ENCODE results near the gene NT5DC4.
"Not testable (repeated sequence)": the region's sequence is repeated elsewhere in the genome, so short reads cannot be mapped to it uniquely, and the experiment has no call there.

Gene NT5DC4

GRCh38 chr2:112701052-112701451 lies 19.8 kb upstream of the NT5DC4 start:
- no peak for DNase-seq

- no peak for DNase-seq
Measured at GRCh38 chr2:112703684-112704083, 17.1 kb upstream of the NT5DC4 start.

- DNase-seq = no peak
Measured at GRCh38 chr2:112705575-112705974, 15.2 kb upstream of the NT5DC4 start.

- no peak for DNase-seq
Measured at GRCh38 chr2:112706170-112706664, 14.6 kb upstream of the NT5DC4 start.

GRCh38 chr2:112706947-112707346 lies 13.9 kb upstream of the NT5DC4 start:
- not testable (repeated sequence) for DNase-seq

GRCh38 chr2:112708968-112709367 lies 11.9 kb upstream of the NT5DC4 start:
- DNase-seq = no peak

- DNase-seq = no peak
Measured at GRCh38 chr2:112709703-112710102, 11.1 kb upstream of the NT5DC4 start.

- no peak for DNase-seq
Measured at GRCh38 chr2:112710956-112711750, 9.7 kb upstream of the NT5DC4 start.

- DNase-seq = no peak
Measured at GRCh38 chr2:112712465-112712864, 8.4 kb upstream of the NT5DC4 start.

GRCh38 chr2:112712903-112713584 lies 7.8 kb upstream of the NT5DC4 start:
- DNase-seq = no peak

- no peak for DNase-seq
Measured at GRCh38 chr2:112713585-112713925, 7.3 kb upstream of the NT5DC4 start.

GRCh38 chr2:112713926-112714325 lies 6.9 kb upstream of the NT5DC4 start:
- no peak for DNase-seq

GRCh38 chr2:112714331-112714730 lies 6.5 kb upstream of the NT5DC4 start:
- no peak for DNase-seq

- no peak for DNase-seq
Measured at GRCh38 chr2:112714836-112715631, 5.8 kb upstream of the NT5DC4 start.

- not testable (repeated sequence) for DNase-seq
Measured at GRCh38 chr2:112716094-112716493, 4.7 kb upstream of the NT5DC4 start.

GRCh38 chr2:112716826-112717352 lies 3.9 kb upstream of the NT5DC4 start:
- DNase-seq = not testable (repeated sequence)

- no peak for DNase-seq
Measured at GRCh38 chr2:112718863-112719370, 1.9 kb upstream of the NT5DC4 start.

- DNase-seq = no peak
Measured at GRCh38 chr2:112721819-112722522, 1.2 kb downstream of the NT5DC4 start.

GRCh38 chr2:112722816-112723546 lies 2.2 kb downstream of the NT5DC4 start:
- no peak for DNase-seq

- DNase-seq = no peak
Measured at GRCh38 chr2:112723547-112723940, 2.7 kb downstream of the NT5DC4 start.

- no peak for DNase-seq
Measured at GRCh38 chr2:112723995-112724394, 3.2 kb downstream of the NT5DC4 start.
